Activated T-cell treated with anti-CD3 and anti-CD28 coated beads, Interleukin-2, amount 50 U/mL, for 4 hours (primary cell): ENCODE measurements around the gene RNF144A. TPM values are rescaled to one million over a fixed set of nuclear protein-coding genes. Genes with fewer than 3 reads are reported as not detected.

Source experiments
- ATAC-seq, 2 donors: fragments of 200-7000 bp; cut with Tn5 transposase; one replicate each; pipeline ENCODE4 v1.10.0; 2021
- DNase-seq: peaks from one replicate; pipeline ENCODE4 v3.0.0-alpha.2; 2020
- H3K27me3 Mint-ChIP-seq: one replicate; pipeline ENCODE4 v1.8.0; 2021; ENCODE audit warnings: low read depth, mixed read lengths
- H3K36me3 Mint-ChIP-seq: one replicate; pipeline ENCODE4 v1.8.0; 2022; ENCODE audit warnings: mixed read lengths; ENCODE audit not compliant: insufficient read depth
- H3K4me1 Mint-ChIP-seq: one replicate; pipeline ENCODE4 v1.8.0; 2021; ENCODE audit warnings: low read depth, mixed read lengths
- H3K4me3 Mint-ChIP-seq: one replicate; pipeline ENCODE4 v1.8.0; 2021; ENCODE audit warnings: mild to moderate bottlenecking, moderate library complexity, mixed read lengths
- H3K9me3 Mint-ChIP-seq: one replicate; pipeline ENCODE4 v1.8.0; 2021; ENCODE audit warnings: mixed read lengths
- total RNA-seq, 3 donors: library from RNA; stranded (reverse); gene quantifications; one replicate each; pipeline ENCODE4 v1.2.1, GENCODE V29; 2021

Gene RNF144A
- total RNA-seq, 3 donors from 2014 or later, result 13.7 to 25.6 (median 18.9) TPM

- Mint-ChIP-seq H3K4me3 (no peak overlapping the region), H3K9me3 (no peaks in the 10 kb centered on the region), H3K27me3 (no peaks in the 10 kb centered on the region), H3K36me3 (peaks cover 29% of the 10 kb centered on the region), H3K4me1 (peaks cover 2% of the 10 kb centered on the region)
- DNase-seq, result no peak
- no peak for ATAC-seq
Measured at GRCh38 chr2:6972067-6972710, 55.0 kb downstream of the RNF144A start.

GRCh38 chr2:6973895-6974545 is 56.8 kb downstream of the RNF144A start:
- no peaks in the 10 kb centered on the region for H3K9me3 Mint-ChIP-seq
- no peak for DNase-seq
- no peak for ATAC-seq
- peaks cover 7% of the 10 kb centered on the region for H3K4me1 Mint-ChIP-seq
- no peak overlapping the region for H3K4me3 Mint-ChIP-seq
- peaks cover 33% of the 10 kb centered on the region for H3K36me3 Mint-ChIP-seq
- H3K27me3 Mint-ChIP-seq, result no peaks in the 10 kb centered on the region

- Mint-ChIP-seq H3K4me3 (no peak overlapping the region), H3K27me3 (no peaks in the 10 kb centered on the region), H3K9me3 (no peaks in the 10 kb centered on the region), H3K4me1 (peaks cover 5% of the 10 kb centered on the region), H3K36me3 (peaks cover 30% of the 10 kb centered on the region)
- no peak for ATAC-seq
- no peak for DNase-seq
Measured at GRCh38 chr2:6975988-6976387, 58.8 kb downstream of the RNF144A start.

GRCh38 chr2:6977113-6977741 is 60.0 kb downstream of the RNF144A start:
- no peaks in the 10 kb centered on the region for H3K27me3 Mint-ChIP-seq
- ATAC-seq, result no peak
- peaks cover 27% of the 10 kb centered on the region for H3K36me3 Mint-ChIP-seq
- H3K4me1 Mint-ChIP-seq, result peaks cover 7% of the 10 kb centered on the region
- DNase-seq, result no peak
- no peaks in the 10 kb centered on the region for H3K9me3 Mint-ChIP-seq
- H3K4me3 Mint-ChIP-seq, result no peak overlapping the region

GRCh38 chr2:6977786-6978185 is 60.6 kb downstream of the RNF144A start:
- Mint-ChIP-seq H3K27me3 (no peaks in the 10 kb centered on the region), H3K4me1 (peaks cover 7% of the 10 kb centered on the region), H3K9me3 (no peaks in the 10 kb centered on the region), H3K4me3 (no peak overlapping the region), H3K36me3 (peaks cover 25% of the 10 kb centered on the region)
- DNase-seq (no peak), ATAC-seq (no peak)

GRCh38 chr2:6978991-6979390 is 61.8 kb downstream of the RNF144A start:
- Mint-ChIP-seq H3K4me1 (peaks cover 13% of the 10 kb centered on the region), H3K4me3 (no peak overlapping the region), H3K9me3 (no peaks in the 10 kb centered on the region), H3K36me3 (peaks cover 18% of the 10 kb centered on the region), H3K27me3 (no peaks in the 10 kb centered on the region)
- no peak for ATAC-seq
- no peak for DNase-seq

GRCh38 chr2:6982449-6982848 is 65.2 kb downstream of the RNF144A start:
- Mint-ChIP-seq H3K27me3 (no peaks in the 10 kb centered on the region), H3K4me3 (no peak overlapping the region), H3K4me1 (peaks cover 24% of the 10 kb centered on the region), H3K9me3 (no peaks in the 10 kb centered on the region), H3K36me3 (peaks cover 22% of the 10 kb centered on the region)
- no peak for DNase-seq
- no peak for ATAC-seq

- H3K4me3 Mint-ChIP-seq, result no peak overlapping the region
- no peaks in the 10 kb centered on the region for H3K27me3 Mint-ChIP-seq
- DNase-seq, result no peak
- peaks cover 24% of the 10 kb centered on the region for H3K36me3 Mint-ChIP-seq
- no peak for ATAC-seq
- H3K4me1 Mint-ChIP-seq, result peaks cover 23% of the 10 kb centered on the region
- H3K9me3 Mint-ChIP-seq, result no peaks in the 10 kb centered on the region
Measured at GRCh38 chr2:6982934-6983589, 65.8 kb downstream of the RNF144A start.

GRCh38 chr2:6986301-6986911 is 69.2 kb downstream of the RNF144A start:
- H3K36me3 Mint-ChIP-seq, result peaks cover 31% of the 10 kb centered on the region
- no peaks in the 10 kb centered on the region for H3K27me3 Mint-ChIP-seq
- peaks cover 6% of the 10 kb centered on the region for H3K9me3 Mint-ChIP-seq
- no peak for DNase-seq
- H3K4me1 Mint-ChIP-seq, result peaks cover 20% of the 10 kb centered on the region
- ATAC-seq, result no peak
- H3K4me3 Mint-ChIP-seq, result no peak overlapping the region

- Mint-ChIP-seq H3K27me3 (no peaks in the 10 kb centered on the region), H3K4me1 (peaks cover 20% of the 10 kb centered on the region), H3K4me3 (no peak overlapping the region)
Measured at GRCh38 chr2:6986912-6987361, 69.7 kb downstream of the RNF144A start.

GRCh38 chr2:6990871-6991270 is 73.7 kb downstream of the RNF144A start:
- peaks cover 7% of the 10 kb centered on the region for H3K4me1 Mint-ChIP-seq
- peaks cover 31% of the 10 kb centered on the region for H3K36me3 Mint-ChIP-seq
- ATAC-seq (no peak), DNase-seq (no peak)
- H3K9me3 Mint-ChIP-seq, result peaks cover 6% of the 10 kb centered on the region
- no peaks in the 10 kb centered on the region for H3K27me3 Mint-ChIP-seq
- H3K4me3 Mint-ChIP-seq, result no peak overlapping the region

More at GRCh38 chr2:6986912-6987361, 69.7 kb downstream of the RNF144A start:
- no peak for DNase-seq
- ATAC-seq, result no peak
- peaks cover 31% of the 10 kb centered on the region for H3K36me3 Mint-ChIP-seq
- peaks cover 6% of the 10 kb centered on the region for H3K9me3 Mint-ChIP-seq

GRCh38 chr2:6992794-6993228 is 75.6 kb downstream of the RNF144A start:
- Mint-ChIP-seq H3K36me3 (peaks cover 35% of the 10 kb centered on the region), H3K4me1 (peaks cover 2% of the 10 kb centered on the region), H3K4me3 (no peak overlapping the region), H3K9me3 (peaks cover 6% of the 10 kb centered on the region), H3K27me3 (no peaks in the 10 kb centered on the region)
- DNase-seq, result no peak
- no peak for ATAC-seq

GRCh38 chr2:6993229-6993640 is 76.0 kb downstream of the RNF144A start:
- Mint-ChIP-seq H3K4me3 (no peak overlapping the region), H3K9me3 (peaks cover 6% of the 10 kb centered on the region), H3K27me3 (no peaks in the 10 kb centered on the region), H3K4me1 (peaks cover 2% of the 10 kb centered on the region), H3K36me3 (peaks cover 35% of the 10 kb centered on the region)
- DNase-seq (no peak), ATAC-seq (no peak)

GRCh38 chr2:6993936-6994335 is 76.7 kb downstream of the RNF144A start:
- H3K4me3 Mint-ChIP-seq, result no peak overlapping the region
- DNase-seq (no peak), ATAC-seq (no peak)
- peaks cover 6% of the 10 kb centered on the region for H3K9me3 Mint-ChIP-seq
- H3K27me3 Mint-ChIP-seq, result no peaks in the 10 kb centered on the region
- peaks cover 37% of the 10 kb centered on the region for H3K36me3 Mint-ChIP-seq
- H3K4me1 Mint-ChIP-seq, result peaks cover 6% of the 10 kb centered on the region
